ENCODE results near the gene DDX20.

The DDX20 gene

GRCh38 chr1:111813440-111814304, 58.0 kb downstream of the DDX20 start:
- no peak for DNase-seq (ENCODE audit: low read depth)
- TF ChIP-seq CTCF (conservative IDR thresholded peaks at IDR 0.05; ENCODE audit: control insufficient read depth, insufficient read depth, low read depth, low read length): no peak
- H3K4me3 ChIP-seq (ENCODE audit: control insufficient read depth, low read depth, low read length): no peak overlapping the region

GRCh38 chr1:111814305-111814628, 58.6 kb downstream of the DDX20 start:
- no peak overlapping the region for H3K4me3 ChIP-seq (ENCODE audit: control insufficient read depth, low read depth, low read length)
- DNase-seq (ENCODE audit: low read depth): no peak
- no peak for TF ChIP-seq CTCF (conservative IDR thresholded peaks at IDR 0.05; ENCODE audit: control insufficient read depth, insufficient read depth, low read depth, low read length)

DNA sequence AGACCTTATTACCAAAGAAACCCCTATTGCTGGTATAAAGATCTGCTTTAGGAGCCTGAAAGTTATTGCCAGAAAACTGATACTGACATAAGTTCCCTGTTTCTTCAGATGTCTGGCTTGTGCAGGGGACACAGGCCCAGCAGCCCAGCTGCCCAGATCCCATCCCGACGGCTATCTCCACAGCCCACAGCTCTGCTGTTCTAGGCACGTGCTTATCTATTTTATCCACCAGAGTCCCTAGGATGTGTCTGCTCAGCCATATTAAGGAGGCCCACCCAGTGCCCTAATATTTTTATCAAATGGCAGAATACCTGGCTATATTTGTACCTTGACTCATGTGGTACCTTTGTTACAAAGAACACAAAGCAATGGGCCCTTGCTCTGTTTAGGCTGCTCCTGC, 58.9 kb downstream of the DDX20 start:
- no peak for DNase-seq (ENCODE audit: low read depth)
- H3K4me3 ChIP-seq (ENCODE audit: control insufficient read depth, low read depth, low read length): no peak overlapping the region
- TF ChIP-seq CTCF (conservative IDR thresholded peaks at IDR 0.05; ENCODE audit: control insufficient read depth, insufficient read depth, low read depth, low read length): no peak
